HepG2 (cell line): ENCODE results near the gene EDC3. TPM values are rescaled to one million over a fixed set of nuclear protein-coding genes. Genes with fewer than 3 reads are reported as not detected.

Source experiments
- DNMT3B ChIP-seq: conservative IDR thresholded peaks from 2 replicates; pipeline ENCODE4 v1.6.1; 2016; ENCODE audit warnings: missing biosample characterization, control low read depth
- DRAP1 ChIP-seq: IDR thresholded peaks from 2 replicates; pipeline ENCODE4 v1.6.1; 2016; ENCODE audit warnings: missing genetic modification reagents, missing compliant biosample characterization
- HMG20A ChIP-seq: IDR thresholded peaks from 2 replicates; pipeline ENCODE4 v1.6.1; 2016; ENCODE audit warnings: borderline replicate concordance
- JUN ChIP-seq: sonication (generic); formaldehyde crosslinking; IDR thresholded peaks from 2 replicates; pipeline ENCODE4 v1.4.0; 2020; ENCODE audit warnings: mild to moderate bottlenecking, missing genetic modification reagents
- MZF1 ChIP-seq: sonication (generic); formaldehyde crosslinking; IDR thresholded peaks from 2 replicates; pipeline ENCODE4 v1.8.1; 2023; ENCODE audit warnings: mild to moderate bottlenecking, missing genetic modification reagents, borderline replicate concordance
- NKX3-1 ChIP-seq: sonication (generic); formaldehyde crosslinking; IDR thresholded peaks from 2 replicates; pipeline ENCODE4 v1.5.0; 2020; ENCODE audit warnings: missing genetic modification reagents
- NR2C2 ChIP-seq: sonication (generic); formaldehyde crosslinking; IDR thresholded peaks from 2 replicates; pipeline ENCODE4 v1.4.0; 2020; ENCODE audit warnings: missing genetic modification reagents, mild to moderate bottlenecking, moderate library complexity, borderline replicate concordance
- PAWR ChIP-seq: sonication (generic); formaldehyde crosslinking; IDR thresholded peaks from 2 replicates; pipeline ENCODE4 v1.4.0; 2020; ENCODE audit warnings: missing genetic modification reagents, mild to moderate bottlenecking, borderline replicate concordance
- SALL1 ChIP-seq: sonication (generic); formaldehyde crosslinking; IDR thresholded peaks from 2 replicates; pipeline ENCODE4 v1.8.0; 2022; ENCODE audit warnings: mild to moderate bottlenecking, missing genetic modification reagents
- SKI ChIP-seq: fragments of 450-650 bp; IDR thresholded peaks from one replicate; pipeline ENCODE4 v1.6.1; 2018; ENCODE audit warnings: mild to moderate bottlenecking; ENCODE audit not compliant: partially characterized antibody
- SMC3 ChIP-seq: IDR thresholded peaks from 2 replicates; pipeline ENCODE4 v1.6.1; 2011; ENCODE audit warnings: low read length, improper control_type of control experiment
- THYN1 ChIP-seq: sonication (generic); formaldehyde crosslinking; IDR thresholded peaks from 2 replicates; pipeline ENCODE4 v1.8.1; 2023; ENCODE audit warnings: low read depth, mild to moderate bottlenecking, moderate library complexity, missing genetic modification reagents, borderline replicate concordance
- ZFP90 ChIP-seq: sonication (generic); formaldehyde crosslinking; IDR thresholded peaks from 2 replicates; pipeline ENCODE4 v1.8.0; 2022; ENCODE audit warnings: missing genetic modification reagents, mild to moderate bottlenecking, inconsistent platforms, borderline replicate concordance
- ZNF33B ChIP-seq: sonication (generic); formaldehyde crosslinking; IDR thresholded peaks from 2 replicates; pipeline ENCODE4 v1.5.1; 2020; ENCODE audit warnings: mild to moderate bottlenecking, missing genetic modification reagents
- ZNF501 ChIP-seq: sonication (generic); formaldehyde crosslinking; IDR thresholded peaks from 2 replicates; pipeline ENCODE4 v1.5.1; 2020; ENCODE audit warnings: mild to moderate bottlenecking, moderate library complexity, missing genetic modification reagents
- ZNF510 ChIP-seq: sonication (generic); formaldehyde crosslinking; IDR thresholded peaks from 2 replicates; pipeline ENCODE4 v1.4.0; 2020; ENCODE audit warnings: low read depth, mild to moderate bottlenecking, missing genetic modification reagents
- ZNF720 ChIP-seq: sonication (generic); formaldehyde crosslinking; IDR thresholded peaks from 2 replicates; pipeline ENCODE4 v1.4.0; 2020; ENCODE audit warnings: missing genetic modification reagents
- polyA plus RNA-seq, 8 experiments: library from polyadenylated mRNA; depleted of rRNA in 3 of 8; stranded (reverse) in 7 of 8; unstranded in 1 of 8; fragments of >200 nt; fragmentation: Illumina TruSeq in 4 of 8; extraction: Trizol in 4 of 8; gene quantifications; 2 replicates each; pipeline versions ENCODE4 v1.2.1 to v1.2.3, GENCODE V29; 2011 to 2016; ENCODE audit warnings: low read depth in 4 of 8, missing spikeins in 1 of 8, mixed read lengths in 1 of 8; ENCODE audit not compliant: insufficient read depth in 1 of 8
- total RNA-seq, 5 experiments: library from RNA; depleted of rRNA; stranded (reverse); fragments of >200 nt; fragmentation: Illumina TruSeq; extraction: Trizol; gene quantifications; 2 replicates each; pipeline ENCODE4 v1.2.3, GENCODE V29; 2016; ENCODE audit warnings: low read depth in 1 of 5
- TF ChIP-seq, protein P1 (sequence below): IDR thresholded peaks from 2 replicates; pipeline ENCODE4 v1.6.1; 2012; ENCODE audit warnings: low read depth, low read length, improper control_type of control experiment
- TF ChIP-seq, protein P2 (sequence below): sonication (generic); formaldehyde crosslinking; IDR thresholded peaks from 2 replicates; pipeline ENCODE4 v1.4.0; 2020; ENCODE audit warnings: missing genetic modification reagents, mild to moderate bottlenecking, borderline replicate concordance
- TF ChIP-seq, protein P3 (sequence below): IDR thresholded peaks from 2 replicates; pipeline ENCODE4 v1.6.1; 2012; ENCODE audit warnings: inconsistent platforms
- TF ChIP-seq, protein P4 (sequence below): sonication (generic); formaldehyde crosslinking; IDR thresholded peaks from 2 replicates; pipeline ENCODE4 v1.5.0; 2020; ENCODE audit warnings: missing genetic modification reagents
- TF ChIP-seq, protein P5 (sequence below): sonication (generic); formaldehyde crosslinking; IDR thresholded peaks from 2 replicates; pipeline ENCODE4 v1.5.0; 2020; ENCODE audit warnings: mild to moderate bottlenecking, missing genetic modification reagents, borderline replicate concordance

Gene EDC3
- total and polyA plus RNA-seq, 2 of the 13 experiments (the other 11 are each of a cell fraction or from before 2014, with no cell fraction given): 17.4 to 32.0 TPM

- TF ChIP-seq, protein P1, sequence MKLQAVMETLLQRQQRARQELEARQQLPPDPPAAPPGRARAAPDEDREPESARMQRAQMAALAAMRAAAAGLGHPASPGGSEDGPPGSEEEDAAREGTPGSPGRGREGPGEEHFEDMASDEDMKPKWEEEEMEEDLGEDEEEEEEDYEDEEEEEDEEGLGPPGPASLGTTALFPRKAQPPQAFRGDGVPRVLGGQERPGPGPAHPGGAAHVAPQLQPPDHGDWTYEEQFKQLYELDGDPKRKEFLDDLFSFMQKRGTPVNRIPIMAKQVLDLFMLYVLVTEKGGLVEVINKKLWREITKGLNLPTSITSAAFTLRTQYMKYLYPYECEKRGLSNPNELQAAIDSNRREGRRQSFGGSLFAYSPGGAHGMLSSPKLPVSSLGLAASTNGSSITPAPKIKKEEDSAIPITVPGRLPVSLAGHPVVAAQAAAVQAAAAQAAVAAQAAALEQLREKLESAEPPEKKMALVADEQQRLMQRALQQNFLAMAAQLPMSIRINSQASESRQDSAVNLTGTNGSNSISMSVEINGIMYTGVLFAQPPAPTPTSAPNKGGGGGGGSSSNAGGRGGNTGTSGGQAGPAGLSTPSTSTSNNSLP: peak; percentile 35; the same call in 1 of the 2 replicates
- TF ChIP-seq SALL1 (CRISPR knock-in tag) (peak; percentile 98), HMG20A (CRISPR knock-in tag) (peak; percentile 66; the same call in 1 of the 2 replicates), ZNF720 (CRISPR knock-in tag) (no peak), NR2C2 (peak; percentile 91), PAWR (no peak), MZF1 (CRISPR knock-in tag) (peak; percentile 89; the same call in 1 of the 2 replicates), ZFP90 (CRISPR knock-in tag) (no peak), ZNF33B (CRISPR knock-in tag) (no peak), SKI (peak; percentile 40), THYN1 (CRISPR knock-in tag) (no peak), JUN (CRISPR knock-in tag) (peak; percentile 78; the same call in 1 of the 2 replicates), ZNF510 (CRISPR knock-in tag) (no peak), DNMT3B (no peak), DRAP1 (0 out of 2 replicates have a peak, but pooled peaks have one; percentile 63), SMC3 (peak; percentile 11; the same call in 1 of the 2 replicates), NKX3-1 (CRISPR knock-in tag) (no peak), ZNF501 (peak; percentile 84)
- TF ChIP-seq, protein P2, sequence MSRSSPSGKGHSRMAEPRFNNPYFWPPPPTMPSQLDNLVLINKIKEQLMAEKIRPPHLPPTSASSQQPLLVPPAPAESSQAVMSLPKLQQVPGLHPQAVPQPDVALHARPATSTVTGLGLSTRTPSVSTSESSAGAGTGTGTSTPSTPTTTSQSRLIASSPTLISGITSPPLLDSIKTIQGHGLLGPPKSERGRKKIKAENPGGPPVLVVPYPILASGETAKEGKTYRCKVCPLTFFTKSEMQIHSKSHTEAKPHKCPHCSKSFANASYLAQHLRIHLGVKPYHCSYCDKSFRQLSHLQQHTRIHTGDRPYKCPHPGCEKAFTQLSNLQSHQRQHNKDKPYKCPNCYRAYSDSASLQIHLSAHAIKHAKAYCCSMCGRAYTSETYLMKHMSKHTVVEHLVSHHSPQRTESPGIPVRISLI (CRISPR knock-in tag): peak; percentile 20; the same call in 1 of the 2 replicates
- TF ChIP-seq, protein P3, sequence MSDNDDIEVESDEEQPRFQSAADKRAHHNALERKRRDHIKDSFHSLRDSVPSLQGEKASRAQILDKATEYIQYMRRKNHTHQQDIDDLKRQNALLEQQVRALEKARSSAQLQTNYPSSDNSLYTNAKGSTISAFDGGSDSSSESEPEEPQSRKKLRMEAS: peak; percentile 85
- TF ChIP-seq, protein P4, sequence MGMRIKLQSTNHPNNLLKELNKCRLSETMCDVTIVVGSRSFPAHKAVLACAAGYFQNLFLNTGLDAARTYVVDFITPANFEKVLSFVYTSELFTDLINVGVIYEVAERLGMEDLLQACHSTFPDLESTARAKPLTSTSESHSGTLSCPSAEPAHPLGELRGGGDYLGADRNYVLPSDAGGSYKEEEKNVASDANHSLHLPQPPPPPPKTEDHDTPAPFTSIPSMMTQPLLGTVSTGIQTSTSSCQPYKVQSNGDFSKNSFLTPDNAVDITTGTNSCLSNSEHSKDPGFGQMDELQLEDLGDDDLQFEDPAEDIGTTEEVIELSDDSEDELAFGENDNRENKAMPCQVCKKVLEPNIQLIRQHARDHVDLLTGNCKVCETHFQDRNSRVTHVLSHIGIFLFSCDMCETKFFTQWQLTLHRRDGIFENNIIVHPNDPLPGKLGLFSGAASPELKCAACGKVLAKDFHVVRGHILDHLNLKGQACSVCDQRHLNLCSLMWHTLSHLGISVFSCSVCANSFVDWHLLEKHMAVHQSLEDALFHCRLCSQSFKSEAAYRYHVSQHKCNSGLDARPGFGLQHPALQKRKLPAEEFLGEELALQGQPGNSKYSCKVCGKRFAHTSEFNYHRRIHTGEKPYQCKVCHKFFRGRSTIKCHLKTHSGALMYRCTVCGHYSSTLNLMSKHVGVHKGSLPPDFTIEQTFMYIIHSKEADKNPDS (CRISPR knock-in tag): no peak
- TF ChIP-seq, protein P5, sequence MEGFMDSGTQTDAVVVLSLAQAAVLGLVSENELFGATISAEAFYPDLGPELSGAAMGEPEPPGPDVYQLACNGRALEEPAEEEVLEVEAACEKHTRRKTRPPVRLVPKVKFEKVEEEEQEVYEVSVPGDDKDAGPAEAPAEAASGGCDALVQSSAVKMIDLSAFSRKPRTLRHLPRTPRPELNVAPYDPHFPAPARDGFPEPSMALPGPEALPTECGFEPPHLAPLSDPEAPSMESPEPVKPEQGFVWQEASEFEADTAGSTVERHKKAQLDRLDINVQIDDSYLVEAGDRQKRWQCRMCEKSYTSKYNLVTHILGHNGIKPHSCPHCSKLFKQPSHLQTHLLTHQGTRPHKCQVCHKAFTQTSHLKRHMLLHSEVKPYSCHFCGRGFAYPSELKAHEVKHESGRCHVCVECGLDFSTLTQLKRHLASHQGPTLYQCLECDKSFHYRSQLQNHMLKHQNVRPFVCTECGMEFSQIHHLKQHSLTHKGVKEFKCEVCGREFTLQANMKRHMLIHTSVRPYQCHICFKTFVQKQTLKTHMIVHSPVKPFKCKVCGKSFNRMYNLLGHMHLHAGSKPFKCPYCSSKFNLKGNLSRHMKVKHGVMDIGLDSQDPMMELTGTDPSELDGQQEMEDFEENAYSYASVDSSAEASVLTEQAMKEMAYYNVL (CRISPR knock-in tag): peak; percentile 94
Measured at GRCh38 chr15:74730619-74731316, 34.9 kb upstream of the EDC3 start (continued).
